ENCODE data around the gene MLYCD.

The MLYCD gene

DNA sequence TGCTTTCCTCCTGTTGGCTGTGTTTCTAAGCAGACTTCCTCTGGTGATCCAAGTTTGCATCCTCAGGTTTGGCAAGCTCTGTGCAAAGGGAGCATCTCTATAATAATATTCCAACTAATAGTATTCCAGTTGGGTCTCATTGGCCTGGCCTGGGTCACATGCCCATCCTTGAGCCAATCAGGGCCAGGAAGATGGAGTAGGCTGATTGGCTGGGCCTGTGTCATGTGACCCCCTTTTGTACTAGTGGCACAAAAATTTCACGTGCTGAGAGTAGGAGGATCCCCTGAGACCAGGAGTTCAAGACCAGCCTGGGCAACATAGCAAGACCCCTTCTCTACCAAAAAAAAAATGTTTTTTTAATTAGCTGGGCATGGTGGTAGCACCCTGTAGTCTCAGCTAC, 35.2 kb upstream of the MLYCD start:
- Histone ChIP-seq H3K27me3 (ENCODE audit: control insufficient read depth in 5 of 5, insufficient read depth in 4 of 5, low read length in 5 of 5) (no peaks in the 10 kb centered on the region), H3K36me3 (ENCODE audit: control insufficient read depth in 5 of 5, insufficient read depth in 5 of 5, low read length in 5 of 5) (no peaks in the 10 kb centered on the region), H3K27ac (ENCODE audit: low read depth, low read length) (no peak overlapping the region), H3K4me1 (ENCODE audit: control insufficient read depth in 5 of 5, insufficient read depth in 5 of 5, low read length in 5 of 5) (no peaks in the 10 kb centered on the region), H3K9me3 (ENCODE audit: control insufficient read depth in 5 of 5, low read length in 5 of 5) (no peaks in the 10 kb centered on the region), H3K9ac (ENCODE audit: low read length in 5 of 5) (no peak overlapping the region), H3K4me3 (ENCODE audit: low read depth in 1 of 5, low read length in 5 of 5) (no peak overlapping the region)

DNA sequence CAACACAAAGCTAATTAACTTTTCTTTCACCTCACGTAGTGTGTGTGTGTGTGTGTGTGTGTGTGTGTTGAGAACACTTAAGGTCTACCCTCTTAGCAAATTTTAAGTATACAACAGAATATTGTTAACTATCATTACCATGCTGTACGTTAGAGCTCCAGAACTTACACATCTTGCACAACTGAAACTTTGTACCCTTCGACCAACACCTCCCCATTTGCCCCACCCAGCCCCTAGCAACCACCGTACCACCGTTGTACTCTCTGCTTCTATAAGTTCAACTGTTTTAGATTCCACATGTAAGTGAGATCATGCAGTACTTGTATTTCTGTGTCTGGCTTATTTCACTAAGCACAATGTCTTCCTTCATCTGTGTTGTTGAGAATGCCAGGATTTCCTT, 28.1 kb upstream of the MLYCD start:
- no peak overlapping the region for H3K9ac ChIP-seq (ENCODE audit: low read length in 5 of 5)
- H3K27ac ChIP-seq (ENCODE audit: low read depth, low read length), result no peak overlapping the region
- no peaks in the 10 kb centered on the region for H3K9me3 ChIP-seq (ENCODE audit: control insufficient read depth in 5 of 5, low read length in 5 of 5)
- H3K4me3 ChIP-seq (ENCODE audit: low read depth in 1 of 5, low read length in 5 of 5), result no peak overlapping the region
- H3K4me1 ChIP-seq (ENCODE audit: control insufficient read depth in 5 of 5, insufficient read depth in 5 of 5, low read length in 5 of 5), result no peaks in the 10 kb centered on the region
- no peaks in the 10 kb centered on the region for H3K36me3 ChIP-seq (ENCODE audit: control insufficient read depth in 5 of 5, insufficient read depth in 5 of 5, low read length in 5 of 5)
- H3K27me3 ChIP-seq (ENCODE audit: control insufficient read depth in 5 of 5, insufficient read depth in 4 of 5, low read length in 5 of 5), result no peaks in the 10 kb centered on the region

DNA sequence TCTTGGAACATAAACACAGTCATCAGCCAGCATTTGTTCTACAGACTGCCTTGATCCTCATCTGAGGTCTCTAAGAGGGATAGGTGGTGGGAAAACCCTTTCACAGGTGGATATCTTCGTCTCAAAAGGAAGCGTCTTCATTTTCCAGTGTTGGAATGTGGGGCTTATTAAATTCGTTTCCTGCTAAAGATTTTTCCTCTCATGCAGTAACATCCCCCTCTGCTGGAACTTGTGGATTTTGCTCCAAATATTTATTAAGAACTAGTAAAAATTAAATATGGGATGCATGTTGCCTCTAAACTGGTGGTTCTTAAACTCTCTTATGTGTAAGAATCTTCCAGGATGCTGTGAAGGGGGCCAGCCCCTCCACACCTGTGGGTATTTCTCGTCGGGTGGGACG, 20.1 kb upstream of the MLYCD start:
- Histone ChIP-seq H3K9ac (ENCODE audit: low read length in 5 of 5) (no peak overlapping the region), H3K36me3 (ENCODE audit: control insufficient read depth in 5 of 5, insufficient read depth in 5 of 5, low read length in 5 of 5) (no peaks in the 10 kb centered on the region), H3K27ac (ENCODE audit: low read depth, low read length) (no peak overlapping the region), H3K9me3 (ENCODE audit: control insufficient read depth in 5 of 5, low read length in 5 of 5) (no peaks in the 10 kb centered on the region), H3K4me1 (ENCODE audit: control insufficient read depth in 5 of 5, insufficient read depth in 5 of 5, low read length in 5 of 5) (no peaks in the 10 kb centered on the region), H3K27me3 (ENCODE audit: control insufficient read depth in 5 of 5, insufficient read depth in 4 of 5, low read length in 5 of 5) (peaks cover 0 to 2% (median 0%) of the 10 kb centered on the region in 5 donors), H3K4me3 (ENCODE audit: low read depth in 1 of 5, low read length in 5 of 5) (no peak overlapping the region)

DNA sequence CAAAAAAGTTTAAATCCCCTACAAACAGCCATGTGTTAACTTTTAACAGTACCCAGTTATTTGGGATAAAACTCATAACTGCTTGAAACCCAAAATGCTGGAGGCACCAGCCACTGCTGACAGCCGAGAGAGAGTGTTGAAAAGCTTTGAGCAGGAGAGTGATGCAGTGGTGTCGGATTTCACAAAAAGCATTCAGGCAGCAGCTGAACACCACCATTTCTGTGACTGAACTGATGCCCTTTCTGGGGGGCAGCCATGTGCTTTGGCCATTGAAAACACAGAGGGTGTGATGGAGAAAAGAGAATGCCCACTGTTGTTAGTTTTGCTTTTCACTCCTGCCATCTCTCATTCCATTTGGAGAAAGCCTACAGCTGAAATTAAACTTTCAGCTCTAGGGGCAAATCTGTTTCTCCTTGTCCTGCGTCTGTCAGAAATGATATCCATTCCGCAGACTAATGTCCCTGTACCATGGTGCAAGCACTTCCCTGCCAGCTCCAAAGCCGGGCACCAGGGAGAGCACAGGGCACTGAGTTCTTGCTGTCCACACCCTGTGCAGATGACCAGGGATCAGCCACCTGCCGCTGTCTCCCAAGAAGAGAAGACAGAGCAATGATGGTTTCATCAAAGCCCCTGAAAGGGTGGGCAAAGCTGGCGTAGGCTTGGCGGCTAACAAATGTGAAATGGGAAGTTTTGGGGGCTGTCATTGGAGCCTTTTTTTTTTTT, 16.6 kb upstream of the MLYCD start:
- H3K9me3 ChIP-seq (ENCODE audit: control insufficient read depth in 5 of 5, low read length in 5 of 5), result no peaks in the 10 kb centered on the region
- no peak overlapping the region for H3K27ac ChIP-seq (ENCODE audit: low read depth, low read length)
- H3K36me3 ChIP-seq (ENCODE audit: control insufficient read depth in 5 of 5, insufficient read depth in 5 of 5, low read length in 5 of 5), result no peaks in the 10 kb centered on the region
- no peaks in the 10 kb centered on the region for H3K4me1 ChIP-seq (ENCODE audit: control insufficient read depth in 5 of 5, insufficient read depth in 5 of 5, low read length in 5 of 5)
- no peak overlapping the region for H3K9ac ChIP-seq (ENCODE audit: low read length in 5 of 5)
- no peak overlapping the region for H3K4me3 ChIP-seq (ENCODE audit: low read depth in 1 of 5, low read length in 5 of 5)
- peaks cover 0 to 6% (median 0%) of the 10 kb centered on the region in 5 donors for H3K27me3 ChIP-seq (ENCODE audit: control insufficient read depth in 5 of 5, insufficient read depth in 4 of 5, low read length in 5 of 5)

DNA sequence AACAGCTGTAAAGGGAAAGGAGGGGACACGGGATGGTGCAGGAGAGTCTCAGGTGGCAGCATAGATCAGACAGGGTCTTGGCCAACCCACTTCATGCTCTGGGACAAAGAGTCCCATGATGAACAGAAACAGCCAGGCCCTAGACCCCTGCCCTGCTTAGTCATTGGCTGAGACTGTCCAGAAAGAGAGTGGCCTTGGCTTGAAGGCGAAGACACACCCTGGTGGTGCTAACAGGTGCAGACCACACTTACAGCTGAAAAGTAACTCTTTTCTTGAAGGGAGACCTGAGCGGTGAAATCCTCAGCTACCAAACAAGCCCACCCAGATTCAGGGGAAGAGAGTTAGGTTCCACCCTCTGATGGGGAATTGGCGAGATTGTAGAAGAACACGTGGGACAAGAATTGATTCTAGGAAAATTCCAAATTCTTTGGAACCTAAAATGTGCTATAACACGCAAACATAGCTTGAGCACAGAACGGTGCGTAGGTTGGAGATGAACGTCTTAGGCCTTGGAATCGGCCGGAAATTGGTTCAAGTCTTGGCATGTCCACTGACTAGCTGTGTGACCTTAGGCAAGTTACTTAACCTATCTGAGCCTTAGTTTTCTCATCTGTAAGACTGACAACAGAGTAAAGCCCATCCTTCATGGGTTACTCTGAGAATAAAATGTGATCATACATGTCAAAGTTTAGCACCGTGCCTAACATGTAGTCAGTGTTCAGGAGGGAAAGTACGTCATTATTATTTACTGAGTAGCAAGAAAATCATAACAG, 12.5 kb upstream of the MLYCD start:
- Histone ChIP-seq H3K9ac (ENCODE audit: low read length in 5 of 5) (no peak overlapping the region), H3K27ac (ENCODE audit: low read depth, low read length) (no peak overlapping the region), H3K9me3 (ENCODE audit: control insufficient read depth in 5 of 5, low read length in 5 of 5) (peaks cover 0 to 10% (median 5%) of the 10 kb centered on the region in 5 donors), H3K36me3 (ENCODE audit: control insufficient read depth in 5 of 5, insufficient read depth in 5 of 5, low read length in 5 of 5) (no peaks in the 10 kb centered on the region), H3K4me1 (ENCODE audit: control insufficient read depth in 5 of 5, insufficient read depth in 5 of 5, low read length in 5 of 5) (no peaks in the 10 kb centered on the region), H3K27me3 (ENCODE audit: control insufficient read depth in 5 of 5, insufficient read depth in 4 of 5, low read length in 5 of 5) (peaks cover 0 to 6% (median 4%) of the 10 kb centered on the region in 5 donors), H3K4me3 (ENCODE audit: low read depth in 1 of 5, low read length in 5 of 5) (no peak overlapping the region)

DNA sequence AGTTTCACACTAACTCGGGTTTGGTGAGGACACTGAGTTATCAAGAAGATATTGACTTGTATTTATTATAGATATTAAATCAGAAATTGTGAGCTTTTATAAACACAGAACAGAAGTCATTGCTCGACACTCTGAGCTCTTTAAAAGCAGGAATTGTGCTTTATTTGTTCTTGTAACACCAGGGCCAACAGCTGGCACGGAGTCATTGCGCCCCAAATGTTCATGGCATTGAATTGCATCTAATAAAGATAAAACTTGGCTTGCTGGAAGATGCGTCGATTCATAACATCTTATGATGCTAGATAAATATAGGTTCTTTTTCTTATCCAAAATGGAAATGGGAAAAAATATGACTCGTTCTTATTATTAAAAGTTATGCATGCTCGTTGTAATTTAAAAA, 11.8 kb upstream of the MLYCD start:
- peaks cover 0 to 6% (median 4%) of the 10 kb centered on the region in 5 donors for H3K27me3 ChIP-seq (ENCODE audit: control insufficient read depth in 5 of 5, insufficient read depth in 4 of 5, low read length in 5 of 5)
- no peak overlapping the region for H3K27ac ChIP-seq (ENCODE audit: low read depth, low read length)
- H3K4me3 ChIP-seq (ENCODE audit: low read depth in 1 of 5, low read length in 5 of 5), result no peak overlapping the region
- no peaks in the 10 kb centered on the region for H3K36me3 ChIP-seq (ENCODE audit: control insufficient read depth in 5 of 5, insufficient read depth in 5 of 5, low read length in 5 of 5)
- H3K9ac ChIP-seq (ENCODE audit: low read length in 5 of 5), result no peak overlapping the region
- no peaks in the 10 kb centered on the region for H3K4me1 ChIP-seq (ENCODE audit: control insufficient read depth in 5 of 5, insufficient read depth in 5 of 5, low read length in 5 of 5)
- peaks cover 0 to 17% (median 10%) of the 10 kb centered on the region in 5 donors for H3K9me3 ChIP-seq (ENCODE audit: control insufficient read depth in 5 of 5, low read length in 5 of 5)

DNA sequence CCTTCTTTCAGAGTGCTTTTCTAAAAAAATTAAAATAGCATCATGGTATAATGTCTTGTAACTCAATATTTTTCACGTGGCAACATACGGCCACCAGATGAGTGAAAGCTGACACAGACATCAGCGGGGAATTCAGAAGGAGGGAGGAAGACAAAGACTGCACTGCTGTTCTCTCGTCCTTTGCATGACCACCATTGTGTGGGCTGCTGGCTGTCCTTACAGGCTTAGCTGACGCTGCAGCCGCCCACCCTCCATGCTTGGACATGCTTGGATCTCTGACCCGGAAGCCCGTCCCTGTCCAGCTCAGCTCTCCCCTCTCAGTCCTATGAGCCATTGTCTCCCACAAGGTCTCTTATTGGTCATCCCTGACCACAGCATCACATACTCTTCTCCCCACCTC, 11.4 kb upstream of the MLYCD start:
- Histone ChIP-seq H3K4me3 (ENCODE audit: low read depth in 1 of 5, low read length in 5 of 5) (no peak overlapping the region), H3K9me3 (ENCODE audit: control insufficient read depth in 5 of 5, low read length in 5 of 5) (peaks cover 0 to 22% (median 14%) of the 10 kb centered on the region in 5 donors), H3K27ac (ENCODE audit: low read depth, low read length) (no peak overlapping the region), H3K27me3 (ENCODE audit: control insufficient read depth in 5 of 5, insufficient read depth in 4 of 5, low read length in 5 of 5) (peaks cover 0 to 6% (median 4%) of the 10 kb centered on the region in 5 donors), H3K36me3 (ENCODE audit: control insufficient read depth in 5 of 5, insufficient read depth in 5 of 5, low read length in 5 of 5) (no peaks in the 10 kb centered on the region), H3K4me1 (ENCODE audit: control insufficient read depth in 5 of 5, insufficient read depth in 5 of 5, low read length in 5 of 5) (no peaks in the 10 kb centered on the region), H3K9ac (ENCODE audit: low read length in 5 of 5) (no peak overlapping the region)

DNA sequence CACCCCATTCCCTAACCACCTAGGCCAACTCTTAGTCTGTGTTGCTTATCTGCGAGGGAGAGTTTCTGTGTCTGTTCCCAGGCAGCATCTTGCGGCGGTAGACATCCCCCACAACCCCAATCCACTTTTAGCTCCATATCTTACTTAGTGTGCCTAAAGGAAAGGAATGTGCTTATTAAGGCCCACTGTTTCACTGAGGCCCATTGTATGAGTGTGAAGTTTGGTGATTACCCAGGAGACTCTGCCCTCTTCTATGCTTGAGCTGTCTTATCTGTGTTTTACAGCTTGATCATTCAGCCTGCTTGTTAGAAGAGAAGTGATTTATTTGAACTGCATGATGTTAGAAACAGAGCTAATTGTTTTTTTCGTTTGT, 10.3 kb upstream of the MLYCD start:
- H3K9me3 ChIP-seq (ENCODE audit: control insufficient read depth in 5 of 5, low read length in 5 of 5), result peaks cover 0 to 22% (median 15%) of the 10 kb centered on the region in 5 donors

DNA sequence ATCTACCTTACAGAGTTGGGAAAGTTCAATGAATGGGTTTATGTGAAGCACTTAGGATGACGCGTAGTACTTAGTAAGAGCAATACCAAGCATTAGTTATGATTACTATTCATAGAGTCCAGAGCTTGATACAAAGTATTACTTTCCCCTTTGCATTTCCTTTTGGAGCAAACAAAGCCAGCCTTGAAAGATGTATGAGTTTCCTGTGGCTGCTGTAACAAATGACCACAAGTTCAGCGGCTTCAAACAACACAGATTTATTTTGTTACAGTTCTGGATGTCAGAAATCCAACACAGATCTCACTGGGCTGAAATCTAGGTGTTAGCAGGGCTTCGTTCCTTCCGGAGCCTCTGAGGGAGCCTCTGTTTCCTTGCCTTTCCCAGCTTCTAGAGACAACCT, 8.6 kb upstream of the MLYCD start:
- Histone ChIP-seq H3K4me3 (ENCODE audit: low read depth in 1 of 5, low read length in 5 of 5) (no peak overlapping the region), H3K27me3 (ENCODE audit: control insufficient read depth in 5 of 5, insufficient read depth in 4 of 5, low read length in 5 of 5) (peaks cover 0 to 4% (median 0%) of the 10 kb centered on the region in 5 donors), H3K27ac (ENCODE audit: low read depth, low read length) (no peak overlapping the region)

More for the DNA sequence above, 10.3 kb upstream of the MLYCD start:
- Histone ChIP-seq H3K36me3 (ENCODE audit: control insufficient read depth in 5 of 5, insufficient read depth in 5 of 5, low read length in 5 of 5) (no peaks in the 10 kb centered on the region), H3K9ac (ENCODE audit: low read length in 5 of 5) (no peak overlapping the region), H3K4me1 (ENCODE audit: control insufficient read depth in 5 of 5, insufficient read depth in 5 of 5, low read length in 5 of 5) (no peaks in the 10 kb centered on the region), H3K27me3 (ENCODE audit: control insufficient read depth in 5 of 5, insufficient read depth in 4 of 5, low read length in 5 of 5) (peaks cover 0 to 4% (median 3%) of the 10 kb centered on the region in 5 donors), H3K4me3 (ENCODE audit: low read depth in 1 of 5, low read length in 5 of 5) (no peak overlapping the region), H3K27ac (ENCODE audit: low read depth, low read length) (no peak overlapping the region)

DNA sequence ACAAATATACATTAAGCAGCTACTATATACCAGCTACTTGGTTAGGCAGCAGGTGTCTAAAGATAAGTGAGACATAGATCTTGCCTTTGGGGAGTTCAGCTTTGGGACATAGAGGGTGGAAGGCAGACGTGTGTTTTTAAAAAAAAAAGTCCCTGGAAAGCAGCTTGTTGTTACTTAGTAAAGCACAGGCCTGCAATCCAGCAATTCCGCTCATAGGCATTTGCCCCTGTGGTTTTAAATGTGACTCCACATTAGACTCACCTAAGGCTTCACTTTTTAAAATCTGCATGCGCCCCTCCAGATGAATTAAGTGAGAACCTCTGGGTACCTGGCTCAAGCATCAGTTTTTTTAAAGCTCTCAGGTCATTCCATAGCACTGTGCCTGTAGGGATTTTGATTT, 7.2 kb upstream of the MLYCD start:
- H3K27me3 ChIP-seq (ENCODE audit: control insufficient read depth in 5 of 5, insufficient read depth in 4 of 5, low read length in 5 of 5), result peaks cover 0 to 4% (median 0%) of the 10 kb centered on the region in 5 donors
- no peaks in the 10 kb centered on the region for H3K36me3 ChIP-seq (ENCODE audit: control insufficient read depth in 5 of 5, insufficient read depth in 5 of 5, low read length in 5 of 5)
- no peak overlapping the region for H3K27ac ChIP-seq (ENCODE audit: low read depth, low read length)
- no peaks in the 10 kb centered on the region for H3K4me1 ChIP-seq (ENCODE audit: control insufficient read depth in 5 of 5, insufficient read depth in 5 of 5, low read length in 5 of 5)
- no peak overlapping the region for H3K9ac ChIP-seq (ENCODE audit: low read length in 5 of 5)
- no peak overlapping the region for H3K4me3 ChIP-seq (ENCODE audit: low read depth in 1 of 5, low read length in 5 of 5)
- peaks cover 0 to 22% (median 15%) of the 10 kb centered on the region in 5 donors for H3K9me3 ChIP-seq (ENCODE audit: control insufficient read depth in 5 of 5, low read length in 5 of 5)

More for the DNA sequence above, 8.6 kb upstream of the MLYCD start:
- H3K4me1 ChIP-seq (ENCODE audit: control insufficient read depth in 5 of 5, insufficient read depth in 5 of 5, low read length in 5 of 5), result no peaks in the 10 kb centered on the region
- H3K9me3 ChIP-seq (ENCODE audit: control insufficient read depth in 5 of 5, low read length in 5 of 5), result peaks cover 0 to 22% (median 15%) of the 10 kb centered on the region in 5 donors
- no peak overlapping the region for H3K9ac ChIP-seq (ENCODE audit: low read length in 5 of 5)
- no peaks in the 10 kb centered on the region for H3K36me3 ChIP-seq (ENCODE audit: control insufficient read depth in 5 of 5, insufficient read depth in 5 of 5, low read length in 5 of 5)
